Measurements from ENCODE around the gene EYS. TPM values are rescaled to one million over a fixed set of nuclear protein-coding genes. Genes with fewer than 3 reads are reported as not detected.

The EYS gene
- total RNA-seq, 1 experiment from 2014 or later = not detected

DNA sequence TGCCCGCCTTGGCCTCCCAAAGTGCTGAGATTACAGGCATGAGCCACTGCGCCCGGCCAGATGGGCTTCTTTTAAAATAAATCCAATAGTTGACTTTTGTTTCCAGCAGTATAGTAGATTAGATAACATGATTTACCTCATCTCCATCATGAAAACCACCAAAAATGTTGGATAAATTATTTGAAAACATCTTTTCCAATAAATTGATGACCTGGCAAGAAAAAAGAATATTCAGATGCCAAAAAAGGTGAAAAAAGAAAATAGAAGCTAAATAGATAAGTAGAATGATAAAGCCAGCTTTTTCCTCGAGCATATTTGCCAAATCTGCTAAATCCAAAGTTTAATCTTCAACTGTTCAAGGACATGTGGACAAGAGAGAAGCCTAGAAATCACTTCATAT lies 1962.2 kb downstream of the EYS start:
- H2BK120ac ChIP-seq (ENCODE audit: low read depth, low read length, poor library complexity, severe bottlenecking) = no peak overlapping the region
- H3K27me3 ChIP-seq (ENCODE audit: insufficient read depth, low read length) = no peaks in the 10 kb centered on the region
- peaks cover 0 to 2% of the 10 kb centered on the region in 2 experiments; a peak in 3 of 5 replicates for H3K9me3 Mint-ChIP-seq
- peaks cover 5 to 6% of the 10 kb centered on the region in 2 experiments for H3K4me1 Mint-ChIP-seq
- H3K4ac ChIP-seq (ENCODE audit: low read depth, low read length) = no peak overlapping the region
- no peak overlapping the region for H3K23ac ChIP-seq (ENCODE audit: insufficient read length, low read depth, low read length)
- no peak overlapping the region for H3K4me2 ChIP-seq (ENCODE audit: insufficient read depth, insufficient read length, low read length)
- no peak overlapping the region for H4K91ac ChIP-seq (ENCODE audit: insufficient read length, low read depth, low read length)
- H3K23me2 ChIP-seq (ENCODE audit: insufficient read length, low read depth, low read length, poor library complexity, severe bottlenecking) = no peaks in the 10 kb centered on the region
- no peak overlapping the region for H4K8ac ChIP-seq (replicated peaks; ENCODE audit: insufficient read length, low read depth, low read length)
- no peak overlapping the region for H3K4me3 Mint-ChIP-seq
- no peak overlapping the region for H3K27ac ChIP-seq (ENCODE audit: insufficient read length, low read depth, low read length)
- no peak overlapping the region for H2BK5ac ChIP-seq (ENCODE audit: insufficient read length, low read length)
- H3K79me2 ChIP-seq (ENCODE audit: insufficient read depth, low read length) = no peaks in the 10 kb centered on the region
- no peaks in the 10 kb centered on the region for H3K9me3 ChIP-seq (ENCODE audit: control insufficient read depth, low read depth, low read length)
- H3K27ac Mint-ChIP-seq = no peak overlapping the region
- no peak overlapping the region for H3K9ac ChIP-seq (ENCODE audit: extremely low read depth, insufficient read length, low read length)
- H2BK20ac ChIP-seq (ENCODE audit: low read depth, low read length, poor library complexity, severe bottlenecking) = no peak overlapping the region
- no peak for DNase-seq
- H3K4me1 ChIP-seq (ENCODE audit: insufficient read depth, low read length) = no peaks in the 10 kb centered on the region
- no peak overlapping the region for H2BK15ac ChIP-seq (ENCODE audit: low read depth, low read length)
- no peaks in the 10 kb centered on the region for H3K79me1 ChIP-seq (ENCODE audit: insufficient read depth, low read depth, low read length, poor library complexity, severe bottlenecking)
- no peak overlapping the region for H3K18ac ChIP-seq (ENCODE audit: insufficient read length, low read depth, low read length)
- H2BK12ac ChIP-seq (ENCODE audit: insufficient read length, low read depth, low read length) = no peak overlapping the region
- no peaks in the 10 kb centered on the region; the same call in 1 of the 2 replicates for H3K27me3 Mint-ChIP-seq (ENCODE audit: low read depth)
- TF ChIP-seq, protein P1, sequence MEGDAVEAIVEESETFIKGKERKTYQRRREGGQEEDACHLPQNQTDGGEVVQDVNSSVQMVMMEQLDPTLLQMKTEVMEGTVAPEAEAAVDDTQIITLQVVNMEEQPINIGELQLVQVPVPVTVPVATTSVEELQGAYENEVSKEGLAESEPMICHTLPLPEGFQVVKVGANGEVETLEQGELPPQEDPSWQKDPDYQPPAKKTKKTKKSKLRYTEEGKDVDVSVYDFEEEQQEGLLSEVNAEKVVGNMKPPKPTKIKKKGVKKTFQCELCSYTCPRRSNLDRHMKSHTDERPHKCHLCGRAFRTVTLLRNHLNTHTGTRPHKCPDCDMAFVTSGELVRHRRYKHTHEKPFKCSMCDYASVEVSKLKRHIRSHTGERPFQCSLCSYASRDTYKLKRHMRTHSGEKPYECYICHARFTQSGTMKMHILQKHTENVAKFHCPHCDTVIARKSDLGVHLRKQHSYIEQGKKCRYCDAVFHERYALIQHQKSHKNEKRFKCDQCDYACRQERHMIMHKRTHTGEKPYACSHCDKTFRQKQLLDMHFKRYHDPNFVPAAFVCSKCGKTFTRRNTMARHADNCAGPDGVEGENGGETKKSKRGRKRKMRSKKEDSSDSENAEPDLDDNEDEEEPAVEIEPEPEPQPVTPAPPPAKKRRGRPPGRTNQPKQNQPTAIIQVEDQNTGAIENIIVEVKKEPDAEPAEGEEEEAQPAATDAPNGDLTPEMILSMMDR (conservative IDR thresholded peaks at IDR 0.05) = no peak
- no peak overlapping the region for H3T11ph ChIP-seq (ENCODE audit: low read length)
- H4K20me1 ChIP-seq (ENCODE audit: control insufficient read depth, insufficient read depth, insufficient read length) = no peaks in the 10 kb centered on the region
- no peak overlapping the region for H4K5ac ChIP-seq (ENCODE audit: insufficient read length, low read depth, low read length)
- H3K36me3 Mint-ChIP-seq (ENCODE audit: insufficient read depth in 1 of 3, low read depth in 3 of 3) = no peaks in the 10 kb centered on the region; a peak in 1 of 7 replicates
- H2AFZ ChIP-seq (ENCODE audit: low read length) = no peak overlapping the region
- H2AK5ac ChIP-seq (ENCODE audit: insufficient read length, low read length) = no peak overlapping the region
- H3K56ac ChIP-seq (ENCODE audit: insufficient read length, low read depth, low read length) = no peak overlapping the region
- no peak overlapping the region for H3K14ac ChIP-seq (ENCODE audit: insufficient read depth, low read length)
- no CpG with 5 or more reads among the region's 4 CpGs for WGBS (ENCODE audit: extremely low coverage, insufficient read length, low lambda C conversion rate)
